Erythroblast (primary cell): ENCODE measurements around the gene ATAT1.

Experiments used
- GATA1 ChIP-seq: IDR thresholded peaks from 2 replicates; pipeline ENCODE4 v1.6.1; 2011; ENCODE audit warnings: low read depth, mild to moderate bottlenecking, control low read depth, low read length, moderate library complexity
- POLR2A ChIP-seq: IDR thresholded peaks from 2 replicates; pipeline ENCODE4 v1.6.1; 2011; ENCODE audit warnings: mild to moderate bottlenecking, low read length

- TF ChIP-seq POLR2A (peak; percentile 69), GATA1 (no peak)
These were observed 11.8 kb upstream of the ATAT1 start for GRCh38 chr6:30614843-30615218.
